ACHN (cell line): ENCODE results near the gene CLCF1.

Source experiments
- DNase-seq: peaks from one replicate; pipeline ENCODE4 v3.0.0-alpha.2; 2015
- in situ Hi-C: cut with HindIII; loops from 2 replicates; pipeline ENCODE4 v1.10.0; 2017; ENCODE audit warnings: low sequenced_read_pairs, low pct_ligation_motif_present, low pct_unique_long_range_greater_than_20kb

CLCF1 gene

GRCh38 chr11:67317205-67317887 lies 56.1 kb downstream of the CLCF1 start:
- DNase-seq: peak; percentile 94
- in situ Hi-C loops: no loop called here

GRCh38 chr11:67316882-67317204 lies 56.6 kb downstream of the CLCF1 start:
- in situ Hi-C loops: no loop called here
- DNase-seq: no peak

GRCh38 chr11:67315325-67315909 lies 58.0 kb downstream of the CLCF1 start:
- DNase-seq: no peak
- in situ Hi-C loops: no loop called here

- DNase-seq: no peak
- in situ Hi-C loops: no loop called here
Observed at GRCh38 chr11:67314218-67314617, 59.2 kb downstream of the CLCF1 start.
